Measurements from ENCODE around the gene TMEM161B. TPM values are rescaled to one million over a fixed set of nuclear protein-coding genes. Genes with fewer than 3 reads are reported as not detected.

The TMEM161B gene
- total RNA-seq, 1 donor from 2014 or later: 21.2 TPM

- no peak overlapping the region for H3K27ac ChIP-seq
- peaks cover 7% of the 10 kb centered on the region for H3K36me3 ChIP-seq
- no peaks in the 10 kb centered on the region for H3K4me1 ChIP-seq
- no peak for ATAC-seq
- no peak for DNase-seq
- H3K27me3 ChIP-seq (ENCODE audit: low read depth): no peaks in the 10 kb centered on the region
- no peak for TF ChIP-seq CTCF (IDR thresholded peaks at IDR 0.05)
- H3K4me3 ChIP-seq: no peak overlapping the region
- intact Hi-C loops (cut with DNase I): no loop called here
- H3K9me3 ChIP-seq: no peaks in the 10 kb centered on the region
These were observed 33.3 kb downstream of the TMEM161B start for GRCh38 chr5:88235346-88235745.

GRCh38 chr5:88230546-88231066, 38.0 kb downstream of the TMEM161B start:
- H3K4me3 ChIP-seq: no peak overlapping the region
- H3K27ac ChIP-seq: no peak overlapping the region
- ATAC-seq: no peak
- intact Hi-C loops (cut with DNase I): no loop called here
- H3K27me3 ChIP-seq (ENCODE audit: low read depth): no peaks in the 10 kb centered on the region
- H3K4me1 ChIP-seq: no peaks in the 10 kb centered on the region
- TF ChIP-seq CTCF (IDR thresholded peaks at IDR 0.05): no peak
- no peak for DNase-seq
- peaks cover 15% of the 10 kb centered on the region for H3K36me3 ChIP-seq
- H3K9me3 ChIP-seq: no peaks in the 10 kb centered on the region

GRCh38 chr5:88226881-88227450, 41.7 kb downstream of the TMEM161B start:
- intact Hi-C loops (cut with DNase I): no loop called here
- no peak for ATAC-seq
- Histone ChIP-seq H3K27ac (no peak overlapping the region), H3K36me3 (peaks cover 12% of the 10 kb centered on the region), H3K9me3 (no peaks in the 10 kb centered on the region), H3K27me3 (ENCODE audit: low read depth) (no peaks in the 10 kb centered on the region), H3K4me3 (no peak overlapping the region), H3K4me1 (no peaks in the 10 kb centered on the region)
- DNase-seq: no peak
- no peak for TF ChIP-seq CTCF (IDR thresholded peaks at IDR 0.05)

- Histone ChIP-seq H3K27me3 (ENCODE audit: low read depth) (no peaks in the 10 kb centered on the region), H3K4me1 (no peaks in the 10 kb centered on the region), H3K36me3 (peaks cover 63% of the 10 kb centered on the region), H3K9me3 (no peaks in the 10 kb centered on the region), H3K27ac (no peak overlapping the region), H3K4me3 (no peak overlapping the region)
- intact Hi-C loops (cut with DNase I): no loop called here
- DNase-seq: no peak
- no peak for ATAC-seq
- no peak for TF ChIP-seq CTCF (IDR thresholded peaks at IDR 0.05)
These were observed 54.0 kb downstream of the TMEM161B start for GRCh38 chr5:88214655-88215054.

GRCh38 chr5:88207575-88207974, 61.1 kb downstream of the TMEM161B start:
- ATAC-seq (no peak), DNase-seq (no peak)
- no peak overlapping the region for H3K27ac ChIP-seq
- no peak overlapping the region for H3K4me3 ChIP-seq
- peaks cover 17% of the 10 kb centered on the region for H3K36me3 ChIP-seq
- no peaks in the 10 kb centered on the region for H3K27me3 ChIP-seq (ENCODE audit: low read depth)
- no peaks in the 10 kb centered on the region for H3K4me1 ChIP-seq
- no peak for TF ChIP-seq CTCF (IDR thresholded peaks at IDR 0.05)
- intact Hi-C loops (cut with DNase I): no loop called here
- H3K9me3 ChIP-seq: no peaks in the 10 kb centered on the region

All from lower lobe of right lung (tissue), 2 donors.